ENCODE measurements around the gene NCBP2.

Gene NCBP2

GRCh38 chr3:196983186-196983585 lies 40.9 kb upstream of the NCBP2 start:
- no peak overlapping the region for H3K4me2 ChIP-seq (ENCODE audit: low read length, poor library complexity, severe bottlenecking)
- DNase-seq, result no peak
- H2BK5ac ChIP-seq (ENCODE audit: low read depth, low read length, poor library complexity, severe bottlenecking), result no peak overlapping the region
- no peak overlapping the region for H2BK15ac ChIP-seq (ENCODE audit: low read depth, poor library complexity, severe bottlenecking)
- H3K23ac ChIP-seq (ENCODE audit: low read length in 2 of 2), result no peak overlapping the region
- no peak overlapping the region for H2AFZ ChIP-seq (ENCODE audit: low read depth, low read length)
- H3K79me1 ChIP-seq (replicated peaks; ENCODE audit: low read length, poor library complexity, severe bottlenecking), result no peaks in the 10 kb centered on the region
- no peak overlapping the region for H3K4me3 ChIP-seq (ENCODE audit: insufficient read depth in 1 of 2, low read depth in 1 of 2, low read length in 2 of 2)
- H4K91ac ChIP-seq (ENCODE audit: low read length), result no peak overlapping the region
- H3K18ac ChIP-seq (ENCODE audit: low read depth in 1 of 2, low read length in 2 of 2), result no peak overlapping the region
- H2BK12ac ChIP-seq (ENCODE audit: low read length in 2 of 2), result no peak overlapping the region
- no peaks in the 10 kb centered on the region for H3K36me3 ChIP-seq (ENCODE audit: control insufficient read depth in 1 of 2, insufficient read depth in 2 of 2, low read depth in 1 of 2, low read length in 2 of 2)
- no peak overlapping the region for H3K9ac ChIP-seq (ENCODE audit: low read length)
- peaks cover 2% of the 10 kb centered on the region for H3K4me1 ChIP-seq (ENCODE audit: control insufficient read depth, insufficient read depth, low read depth, low read length)
- H2AK5ac ChIP-seq (ENCODE audit: low read length, severe bottlenecking), result no peak overlapping the region
- peaks cover 6% of the 10 kb centered on the region for H3K9me3 ChIP-seq (ENCODE audit: control insufficient read depth, low read length)
- no peak overlapping the region for H4K8ac ChIP-seq (ENCODE audit: low read length)
- H3K14ac ChIP-seq (ENCODE audit: low read length in 2 of 2), result no peak overlapping the region
- H3K27ac ChIP-seq (ENCODE audit: low read length, poor library complexity, severe bottlenecking), result no peak overlapping the region
- peaks cover 15 to 21% of the 10 kb centered on the region in 2 experiments for H3K27me3 ChIP-seq (ENCODE audit: control insufficient read depth in 1 of 2, insufficient read depth in 1 of 2, low read length in 2 of 2)
- WGBS, result 78% methylated on average over 1 of the region's 1 CpG
- H3K4ac ChIP-seq (ENCODE audit: low read depth in 1 of 2, low read length in 2 of 2), result no peak overlapping the region
- no peak overlapping the region for H2BK120ac ChIP-seq (ENCODE audit: low read depth, low read length)

- no peak overlapping the region for H3K4me3 ChIP-seq (ENCODE audit: insufficient read depth in 1 of 2, low read depth in 1 of 2, low read length in 2 of 2)
- H4K91ac ChIP-seq (ENCODE audit: low read length), result no peak overlapping the region
- H2BK15ac ChIP-seq (ENCODE audit: low read depth, poor library complexity, severe bottlenecking), result no peak overlapping the region
- H4K8ac ChIP-seq (ENCODE audit: low read length), result no peak overlapping the region
- 94% methylated on average over 13 of the region's 13 CpGs for WGBS
- peaks cover 2% of the 10 kb centered on the region for H3K4me1 ChIP-seq (ENCODE audit: control insufficient read depth, insufficient read depth, low read depth, low read length)
- peaks cover 6 to 8% of the 10 kb centered on the region in 2 experiments for H3K27me3 ChIP-seq (ENCODE audit: control insufficient read depth in 1 of 2, insufficient read depth in 1 of 2, low read length in 2 of 2)
- H3K18ac ChIP-seq (ENCODE audit: low read depth in 1 of 2, low read length in 2 of 2), result no peak overlapping the region
- H2AFZ ChIP-seq (ENCODE audit: low read depth, low read length), result no peak overlapping the region
- no peak overlapping the region for H3K14ac ChIP-seq (ENCODE audit: low read length in 2 of 2)
- no peaks in the 10 kb centered on the region for H3K79me1 ChIP-seq (replicated peaks; ENCODE audit: low read length, poor library complexity, severe bottlenecking)
- peaks cover 6% of the 10 kb centered on the region for H3K9me3 ChIP-seq (ENCODE audit: control insufficient read depth, low read length)
- H2BK12ac ChIP-seq (ENCODE audit: low read length in 2 of 2), result no peak overlapping the region
- no peak overlapping the region for H2BK120ac ChIP-seq (ENCODE audit: low read depth, low read length)
- no peak overlapping the region for H3K23ac ChIP-seq (ENCODE audit: low read length in 2 of 2)
- H3K27ac ChIP-seq (ENCODE audit: low read length, poor library complexity, severe bottlenecking), result no peak overlapping the region
- H3K9ac ChIP-seq (ENCODE audit: low read length), result no peak overlapping the region
- no peak overlapping the region for H2BK5ac ChIP-seq (ENCODE audit: low read depth, low read length, poor library complexity, severe bottlenecking)
- no peak overlapping the region for H2AK5ac ChIP-seq (ENCODE audit: low read length, severe bottlenecking)
- H3K4me2 ChIP-seq (ENCODE audit: low read length, poor library complexity, severe bottlenecking), result no peak overlapping the region
- no peaks in the 10 kb centered on the region for H3K36me3 ChIP-seq (ENCODE audit: control insufficient read depth in 1 of 2, insufficient read depth in 2 of 2, low read depth in 1 of 2, low read length in 2 of 2)
- H3K4ac ChIP-seq (ENCODE audit: low read depth in 1 of 2, low read length in 2 of 2), result no peak overlapping the region
- DNase-seq, result no peak
Observed at GRCh38 chr3:196981657-196982056, 39.3 kb upstream of the NCBP2 start.

- Histone ChIP-seq H2BK5ac (ENCODE audit: low read depth, low read length, poor library complexity, severe bottlenecking) (no peak overlapping the region), H3K9me3 (ENCODE audit: control insufficient read depth, low read length) (peaks cover 6% of the 10 kb centered on the region), H4K8ac (ENCODE audit: low read length) (no peak overlapping the region), H3K4ac (ENCODE audit: low read depth in 1 of 2, low read length in 2 of 2) (no peak overlapping the region), H3K4me1 (ENCODE audit: control insufficient read depth, insufficient read depth, low read depth, low read length) (peaks cover 2% of the 10 kb centered on the region), H3K27ac (ENCODE audit: low read length, poor library complexity, severe bottlenecking) (no peak overlapping the region), H3K18ac (ENCODE audit: low read depth in 1 of 2, low read length in 2 of 2) (no peak overlapping the region), H3K79me1 (replicated peaks; ENCODE audit: low read length, poor library complexity, severe bottlenecking) (no peaks in the 10 kb centered on the region), H3K9ac (ENCODE audit: low read length) (peak overlapping the region; percentile 51), H3K4me3 (ENCODE audit: insufficient read depth in 1 of 2, low read depth in 1 of 2, low read length in 2 of 2) (peak overlapping the region in 1 of 2 experiments; percentile 44), H2AK5ac (ENCODE audit: low read length, severe bottlenecking) (no peak overlapping the region), H4K91ac (ENCODE audit: low read length) (no peak overlapping the region), H3K14ac (ENCODE audit: low read length in 2 of 2) (no peak overlapping the region), H2BK12ac (ENCODE audit: low read length in 2 of 2) (no peak overlapping the region), H2BK120ac (ENCODE audit: low read depth, low read length) (no peak overlapping the region), H3K23ac (ENCODE audit: low read length in 2 of 2) (no peak overlapping the region), H2BK15ac (ENCODE audit: low read depth, poor library complexity, severe bottlenecking) (no peak overlapping the region), H3K4me2 (ENCODE audit: low read length, poor library complexity, severe bottlenecking) (no peak overlapping the region), H3K36me3 (ENCODE audit: control insufficient read depth in 1 of 2, insufficient read depth in 2 of 2, low read depth in 1 of 2, low read length in 2 of 2) (no peaks in the 10 kb centered on the region), H3K27me3 (ENCODE audit: control insufficient read depth in 1 of 2, insufficient read depth in 1 of 2, low read length in 2 of 2) (no peaks in the 10 kb centered on the region), H2AFZ (ENCODE audit: low read depth, low read length) (no peak overlapping the region)
- DNase-seq, result peak; percentile 71
- 85% methylated on average over 10 of the region's 10 CpGs for WGBS
Observed at GRCh38 chr3:196979545-196979944, 37.2 kb upstream of the NCBP2 start.

- H2BK120ac ChIP-seq (ENCODE audit: low read depth, low read length), result no peak overlapping the region
- no peak overlapping the region for H3K4me3 ChIP-seq (ENCODE audit: insufficient read depth in 1 of 2, low read depth in 1 of 2, low read length in 2 of 2)
- H3K36me3 ChIP-seq (ENCODE audit: control insufficient read depth in 1 of 2, insufficient read depth in 2 of 2, low read depth in 1 of 2, low read length in 2 of 2), result no peaks in the 10 kb centered on the region
- peaks cover 2% of the 10 kb centered on the region for H3K4me1 ChIP-seq (ENCODE audit: control insufficient read depth, insufficient read depth, low read depth, low read length)
- H2AFZ ChIP-seq (ENCODE audit: low read depth, low read length), result no peak overlapping the region
- H3K4ac ChIP-seq (ENCODE audit: low read depth in 1 of 2, low read length in 2 of 2), result no peak overlapping the region
- H3K27me3 ChIP-seq (ENCODE audit: control insufficient read depth in 1 of 2, insufficient read depth in 1 of 2, low read length in 2 of 2), result no peaks in the 10 kb centered on the region
- H4K91ac ChIP-seq (ENCODE audit: low read length), result no peak overlapping the region
- H2BK5ac ChIP-seq (ENCODE audit: low read depth, low read length, poor library complexity, severe bottlenecking), result no peak overlapping the region
- no peak overlapping the region for H3K23ac ChIP-seq (ENCODE audit: low read length in 2 of 2)
- no peak for DNase-seq
- no peak overlapping the region for H3K9ac ChIP-seq (ENCODE audit: low read length)
- H2AK5ac ChIP-seq (ENCODE audit: low read length, severe bottlenecking), result no peak overlapping the region
- no peak overlapping the region for H2BK15ac ChIP-seq (ENCODE audit: low read depth, poor library complexity, severe bottlenecking)
- H3K18ac ChIP-seq (ENCODE audit: low read depth in 1 of 2, low read length in 2 of 2), result no peak overlapping the region
- H2BK12ac ChIP-seq (ENCODE audit: low read length in 2 of 2), result no peak overlapping the region
- no peak overlapping the region for H3K27ac ChIP-seq (ENCODE audit: low read length, poor library complexity, severe bottlenecking)
- H3K9me3 ChIP-seq (ENCODE audit: control insufficient read depth, low read length), result no peaks in the 10 kb centered on the region
- no peak overlapping the region for H3K4me2 ChIP-seq (ENCODE audit: low read length, poor library complexity, severe bottlenecking)
- H3K14ac ChIP-seq (ENCODE audit: low read length in 2 of 2), result no peak overlapping the region
- no peak overlapping the region for H4K8ac ChIP-seq (ENCODE audit: low read length)
- WGBS, result 86% methylated on average over 11 of the region's 11 CpGs
- H3K79me1 ChIP-seq (replicated peaks; ENCODE audit: low read length, poor library complexity, severe bottlenecking), result no peaks in the 10 kb centered on the region
Observed at GRCh38 chr3:196976941-196977340, 34.6 kb upstream of the NCBP2 start.

Data from mesenchymal stem cell (in vitro differentiated cells and primary cell).